ENCODE data around the gene ARGLU1.

DNA sequence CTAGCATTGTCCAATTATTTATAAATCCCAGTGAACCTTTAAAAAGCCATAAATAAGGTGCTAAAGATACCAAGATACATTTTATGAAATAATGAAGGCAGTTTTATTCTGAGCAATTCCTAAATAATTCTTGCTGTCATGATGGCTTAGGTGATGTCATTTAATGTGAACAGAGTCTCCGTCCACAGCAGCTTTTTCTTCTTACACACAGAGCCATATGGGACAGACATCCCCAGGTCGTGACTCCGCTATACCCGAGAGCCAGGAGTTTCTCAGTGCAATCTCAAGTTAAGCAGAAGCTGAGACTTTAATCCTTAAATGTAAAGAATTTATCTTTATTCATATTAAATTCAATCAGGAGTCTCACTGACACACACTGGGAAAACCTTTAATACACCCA, 62.2 kb downstream of the ARGLU1 start:
- no peak for TF ChIP-seq CTCF (optimal IDR thresholded peaks at IDR 0.05 in 1 of 3, IDR thresholded peaks at IDR 0.05 in 1 of 3, conservative IDR thresholded peaks at IDR 0.05 in 1 of 3; ENCODE audit: extremely low read depth in 1 of 3, insufficient read depth in 2 of 3, low read length in 3 of 3)
- TF ChIP-seq EZH2 (IDR thresholded peaks at IDR 0.05; ENCODE audit: low read length): no peak
